Upper lobe of right lung (tissue), 1 donor: Measurements from ENCODE around the gene SMIM35. TPM values are rescaled to one million over a fixed set of nuclear protein-coding genes. Genes with fewer than 3 reads are reported as not detected.
A peak's percentile ranks its signal among the peaks of the same experiment; 100 is the strongest.

Experiments used
- ATAC-seq: fragments of 200-7000 bp; cut with Tn5 transposase; one replicate; pipeline ENCODE4 v1.9.1; 2020; ENCODE audit warnings: mild to moderate bottlenecking, moderate library complexity
- DNase-seq: peaks from one replicate; pipeline ENCODE4 v3.0.0-alpha.2; 2020
- H3K27ac ChIP-seq: fragments of 200-600 bp; one replicate; pipeline ENCODE4 v1.8.0; 2022
- H3K27me3 ChIP-seq: fragments of 200-600 bp; one replicate; pipeline ENCODE4 v1.8.0; 2022; ENCODE audit warnings: mild to moderate bottlenecking
- H3K36me3 ChIP-seq: fragments of 200-600 bp; one replicate; pipeline ENCODE4 v1.8.0; 2022
- H3K4me1 ChIP-seq: fragments of 200-600 bp; one replicate; pipeline ENCODE4 v1.8.0; 2022
- H3K4me3 ChIP-seq: fragments of 200-600 bp; one replicate; pipeline ENCODE4 v1.8.0; 2022; ENCODE audit warnings: mild to moderate bottlenecking
- H3K9me3 ChIP-seq: fragments of 200-600 bp; one replicate; pipeline ENCODE4 v1.8.0; 2022
- CTCF ChIP-seq: fragments of 200-600 bp; IDR thresholded peaks from one replicate; pipeline ENCODE4 v1.8.0; 2022; ENCODE audit warnings: antibody characterized with exemption
- intact Hi-C: fragments of 100-400 bp; cut with DNase I; formaldehyde crosslinking; loops from one replicate; pipeline ENCODE4 v1.11.0; 2022
- total RNA-seq: library from RNA; stranded (reverse); fragmentation: NEBNext Ultra II Directional; extraction: Animal tissue kit (Norgen Biotek cat#: 25700); gene quantifications from one replicate; pipeline ENCODE4 v1.2.1, GENCODE V29; 2021
- donor health status: DM: no; HTN: yes; CAD: no; lungs with severe emphysema.

SMIM35 gene
- total RNA-seq, 1 donor from 2014 or later, result not detected

GRCh38 chr11:118106789-118107335, 20.1 kb upstream of the SMIM35 start:
- intact Hi-C loops, result no loop called here
- peak; percentile 16 for DNase-seq
- Histone ChIP-seq H3K9me3 (no peaks in the 10 kb centered on the region), H3K27ac (no peak overlapping the region), H3K4me3 (no peak overlapping the region), H3K27me3 (no peaks in the 10 kb centered on the region), H3K36me3 (no peaks in the 10 kb centered on the region), H3K4me1 (no peaks in the 10 kb centered on the region)
- TF ChIP-seq CTCF, result no peak
- ATAC-seq, result peak; percentile 68

- Histone ChIP-seq H3K27me3 (no peaks in the 10 kb centered on the region), H3K4me3 (no peak overlapping the region), H3K4me1 (no peaks in the 10 kb centered on the region), H3K27ac (no peak overlapping the region), H3K9me3 (no peaks in the 10 kb centered on the region), H3K36me3 (no peaks in the 10 kb centered on the region)
- intact Hi-C loops, result no loop called here
- peak; percentile 60 for DNase-seq
- TF ChIP-seq CTCF, result no peak
- no peak for ATAC-seq
Measured at GRCh38 chr11:118105657-118106305, 19.0 kb upstream of the SMIM35 start.

GRCh38 chr11:118104491-118104890, 17.7 kb upstream of the SMIM35 start:
- H3K27ac ChIP-seq, result no peak overlapping the region

DNA sequence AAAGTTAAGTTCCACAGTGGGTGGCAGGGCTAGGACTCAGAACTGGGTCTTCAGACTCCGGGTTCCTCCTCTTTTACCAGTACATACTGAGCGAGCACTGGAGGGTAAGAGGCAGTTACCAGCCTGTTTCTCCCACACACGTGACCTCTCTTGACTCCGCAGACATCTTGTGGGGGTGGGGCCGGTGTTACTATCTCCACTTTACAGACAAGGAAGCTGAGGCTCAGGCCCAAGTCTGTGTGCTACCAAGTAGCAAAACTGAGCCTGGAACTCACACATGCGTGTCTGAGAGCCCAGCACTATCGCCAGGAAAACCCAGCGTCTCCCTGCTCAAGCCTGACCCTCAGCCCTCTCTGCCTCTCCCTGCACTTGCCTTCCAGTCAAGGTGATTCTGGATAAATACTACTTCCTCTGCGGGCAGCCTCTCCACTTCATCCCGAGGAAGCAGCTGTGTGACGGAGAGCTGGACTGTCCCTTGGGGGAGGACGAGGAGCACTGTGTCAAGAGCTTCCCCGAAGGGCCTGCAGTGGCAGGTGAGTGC, 16.0 kb upstream of the SMIM35 start:
- intact Hi-C loops, result no loop called here
- Histone ChIP-seq H3K36me3 (no peaks in the 10 kb centered on the region), H3K9me3 (no peaks in the 10 kb centered on the region), H3K4me3 (no peak overlapping the region), H3K4me1 (no peaks in the 10 kb centered on the region), H3K27ac (no peak overlapping the region), H3K27me3 (no peaks in the 10 kb centered on the region)
- ATAC-seq, result no peak
- DNase-seq, result peak; percentile 18
- no peak for TF ChIP-seq CTCF

More at GRCh38 chr11:118104491-118104890, 17.7 kb upstream of the SMIM35 start:
- TF ChIP-seq CTCF, result no peak
- DNase-seq (peak; percentile 40), ATAC-seq (no peak)
- Histone ChIP-seq H3K36me3 (no peaks in the 10 kb centered on the region), H3K9me3 (no peaks in the 10 kb centered on the region), H3K27me3 (no peaks in the 10 kb centered on the region), H3K4me1 (no peaks in the 10 kb centered on the region), H3K4me3 (no peak overlapping the region)
- intact Hi-C loops, result no loop called here

DNA sequence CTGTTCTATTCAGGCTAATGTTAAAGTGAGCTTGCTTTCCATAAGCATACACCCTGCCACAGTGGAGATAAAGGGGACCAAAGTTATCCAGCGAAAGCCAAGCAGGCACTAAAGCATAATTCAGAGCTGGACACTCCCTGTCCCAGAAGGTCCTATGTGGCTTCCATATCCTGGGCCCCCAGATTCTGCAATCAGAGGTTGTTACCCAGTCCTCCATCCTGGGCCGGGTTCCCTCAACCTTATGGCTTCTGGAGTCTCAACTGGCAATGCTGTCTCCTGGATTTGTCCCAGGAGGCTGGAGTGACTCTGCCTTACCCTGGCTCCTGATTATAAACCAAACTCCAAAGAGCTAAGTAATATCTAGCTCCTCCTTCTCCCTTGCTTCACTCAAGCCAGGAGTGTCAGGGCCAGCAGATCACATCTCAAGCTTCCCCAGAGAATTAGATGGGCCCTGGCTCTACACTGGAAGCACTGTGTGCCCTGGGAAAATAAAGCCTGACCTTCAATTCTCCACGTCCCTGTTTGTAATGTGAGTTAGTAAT, 14.0 kb upstream of the SMIM35 start:
- Histone ChIP-seq H3K36me3 (no peaks in the 10 kb centered on the region), H3K4me3 (no peak overlapping the region), H3K9me3 (no peaks in the 10 kb centered on the region), H3K27me3 (no peaks in the 10 kb centered on the region), H3K27ac (no peak overlapping the region), H3K4me1 (no peaks in the 10 kb centered on the region)
- intact Hi-C loops, result no loop called here
- DNase-seq, result peak; percentile 19
- ATAC-seq, result no peak
- TF ChIP-seq CTCF, result no peak
